Measurements from ENCODE around the gene SMIM13. TPM values are rescaled to one million over a fixed set of nuclear protein-coding genes. Genes with fewer than 3 reads are reported as not detected.

The SMIM13 gene
- total RNA-seq, 2 donors from 2014 or later: 6.3 to 8.0 TPM

GRCh38 chr6:11072101-11072500, 21.5 kb upstream of the SMIM13 start:
- H3K9me3 ChIP-seq: no peaks in the 10 kb centered on the region
- no peaks in the 10 kb centered on the region for H3K27me3 ChIP-seq
- DNase-seq: no peak
- no peaks in the 10 kb centered on the region for H3K4me1 ChIP-seq
- H3K9ac ChIP-seq (ENCODE audit: low read depth in 2 of 2, low read length in 2 of 2): no peak overlapping the region
- H3K4me3 ChIP-seq: no peak overlapping the region
- H3K36me3 ChIP-seq: no peaks in the 10 kb centered on the region
- H3K27ac ChIP-seq: no peak overlapping the region
- no peak for TF ChIP-seq CTCF (IDR thresholded peaks at IDR 0.05)
- intact Hi-C loops (cut with DNase I): loop anchor here (10.0 kb wide), 1 partner anchor 597 kb away; no protein-coding TSS in a partner anchor

GRCh38 chr6:11076540-11076939, 17.1 kb upstream of the SMIM13 start:
- Histone ChIP-seq H3K27ac (no peak overlapping the region), H3K27me3 (no peaks in the 10 kb centered on the region), H3K36me3 (no peaks in the 10 kb centered on the region), H3K4me1 (no peaks in the 10 kb centered on the region), H3K9ac (ENCODE audit: low read depth in 2 of 2, low read length in 2 of 2) (no peak overlapping the region), H3K4me3 (no peak overlapping the region), H3K9me3 (no peaks in the 10 kb centered on the region)
- intact Hi-C loops (cut with DNase I): loop anchor here (10.0 kb wide), 1 partner anchor 602 kb away; no protein-coding TSS in a partner anchor
- TF ChIP-seq CTCF (IDR thresholded peaks at IDR 0.05): no peak
- no peak for DNase-seq

- Histone ChIP-seq H3K4me3 (no peak overlapping the region), H3K36me3 (no peaks in the 10 kb centered on the region)
- intact Hi-C loops (cut with DNase I): loop anchor here (10.0 kb wide), 1 partner anchor 603 kb away; no protein-coding TSS in a partner anchor
Measured at GRCh38 chr6:11078266-11078665, 15.4 kb upstream of the SMIM13 start.

GRCh38 chr6:11080296-11080695, 13.3 kb upstream of the SMIM13 start:
- H3K4me3 ChIP-seq: no peak overlapping the region
- no peak for DNase-seq
- intact Hi-C loops (cut with DNase I): no loop called here
- TF ChIP-seq CTCF (IDR thresholded peaks at IDR 0.05): no peak
- no peaks in the 10 kb centered on the region for H3K36me3 ChIP-seq
- H3K27me3 ChIP-seq: no peaks in the 10 kb centered on the region
- H3K27ac ChIP-seq: no peak overlapping the region
- H3K4me1 ChIP-seq: no peaks in the 10 kb centered on the region
- H3K9ac ChIP-seq (ENCODE audit: low read depth in 2 of 2, low read length in 2 of 2): no peak overlapping the region
- H3K9me3 ChIP-seq: no peaks in the 10 kb centered on the region

More at GRCh38 chr6:11078266-11078665, 15.4 kb upstream of the SMIM13 start:
- H3K4me1 ChIP-seq: no peaks in the 10 kb centered on the region
- DNase-seq: no peak
- no peak for TF ChIP-seq CTCF (IDR thresholded peaks at IDR 0.05)
- H3K27ac ChIP-seq: no peak overlapping the region
- H3K27me3 ChIP-seq: no peaks in the 10 kb centered on the region
- no peaks in the 10 kb centered on the region for H3K9me3 ChIP-seq
- H3K9ac ChIP-seq (ENCODE audit: low read depth in 2 of 2, low read length in 2 of 2): no peak overlapping the region

- no peaks in the 10 kb centered on the region for H3K9me3 ChIP-seq
- H3K4me1 ChIP-seq: no peaks in the 10 kb centered on the region
- H3K9ac ChIP-seq (ENCODE audit: low read depth in 2 of 2, low read length in 2 of 2): no peak overlapping the region
- DNase-seq: no peak
- H3K4me3 ChIP-seq: no peak overlapping the region
- intact Hi-C loops (cut with DNase I): no loop called here
- no peaks in the 10 kb centered on the region for H3K27me3 ChIP-seq
- no peak overlapping the region for H3K27ac ChIP-seq
- no peaks in the 10 kb centered on the region for H3K36me3 ChIP-seq
- no peak for TF ChIP-seq CTCF (IDR thresholded peaks at IDR 0.05)
Measured at GRCh38 chr6:11083491-11083890, 10.1 kb upstream of the SMIM13 start.
